GM21825 (cell line): ENCODE data around the gene MALRD1.

Experiments used
- ATAC-seq: cut with Tn5 transposase; IDR thresholded peaks from one replicate; pipeline ENCODE4 v1.9.1; 2021; ENCODE audit warnings: mild to moderate bottlenecking, moderate library complexity; ENCODE audit not compliant: unreplicated experiment

Gene MALRD1

GRCh38 chr10:19628767-19629560 lies 580.4 kb downstream of the MALRD1 start:
- ATAC-seq = no peak

DNA sequence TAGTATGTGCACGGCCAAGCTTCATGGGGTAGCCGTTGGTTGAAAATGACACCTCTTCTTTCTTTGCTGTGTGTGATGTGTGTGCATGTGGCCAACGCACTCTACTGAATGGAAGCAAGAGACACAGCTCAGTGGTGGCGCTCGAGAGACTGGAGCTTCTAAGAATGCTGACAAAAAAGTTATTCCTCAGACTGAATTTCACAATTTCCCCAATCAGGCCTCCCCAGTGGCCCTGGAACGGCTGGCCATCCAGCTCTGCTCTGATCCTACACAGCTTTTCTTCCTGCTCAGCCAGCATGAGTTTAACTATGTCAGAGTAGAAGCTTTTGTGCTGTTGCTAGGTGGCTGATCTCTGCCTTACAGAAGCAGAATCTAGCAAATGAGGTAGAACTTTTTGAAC lies 581.0 kb downstream of the MALRD1 start:
- no peak for ATAC-seq

GRCh38 chr10:19634163-19634562 lies 585.6 kb downstream of the MALRD1 start:
- no peak for ATAC-seq

DNA sequence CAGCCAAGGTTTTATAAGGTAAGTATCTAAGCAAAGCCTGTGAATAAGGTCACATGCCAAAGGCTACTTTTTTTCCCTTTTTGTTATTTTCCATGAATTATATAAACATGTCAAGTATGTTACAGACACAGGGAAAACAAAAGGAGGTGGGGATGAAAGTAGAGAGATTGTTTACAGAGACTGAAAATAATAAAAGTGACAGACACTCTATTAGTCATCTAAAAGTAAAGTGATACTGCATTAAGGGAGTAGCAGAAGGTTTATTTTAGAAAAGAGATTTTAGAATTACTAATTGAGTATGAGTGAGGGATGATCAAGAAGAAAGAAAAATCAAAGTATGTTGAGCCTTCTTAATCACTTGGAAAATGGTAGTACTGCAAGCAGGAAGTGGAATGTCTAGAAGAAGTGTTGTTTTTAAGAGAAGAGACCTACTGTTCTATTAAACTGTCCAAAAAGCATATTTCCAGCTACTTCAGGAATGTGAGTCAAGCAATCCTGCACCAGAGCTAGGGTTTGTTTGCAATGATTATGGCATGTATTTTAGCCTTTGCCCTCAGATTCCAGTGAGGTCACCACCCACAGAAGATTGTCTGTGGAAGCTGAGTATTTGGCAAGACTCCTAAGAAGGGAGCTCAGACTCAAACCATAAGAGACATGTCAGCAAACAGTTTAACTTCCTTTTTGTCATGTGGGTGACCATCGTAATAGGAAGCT lies 589.7 kb downstream of the MALRD1 start:
- no peak for ATAC-seq

- ATAC-seq = no peak
Observed at GRCh38 chr10:19638896-19639233, 590.3 kb downstream of the MALRD1 start.

- ATAC-seq = no peak
Observed at GRCh38 chr10:19640566-19641263, 592.1 kb downstream of the MALRD1 start.

- ATAC-seq = no peak
Observed at GRCh38 chr10:19651549-19651948, 602.9 kb downstream of the MALRD1 start.

- no peak for ATAC-seq
Observed at GRCh38 chr10:19652750-19653149, 604.1 kb downstream of the MALRD1 start.

- ATAC-seq = no peak
Observed at GRCh38 chr10:19653931-19654330, 605.3 kb downstream of the MALRD1 start.

DNA sequence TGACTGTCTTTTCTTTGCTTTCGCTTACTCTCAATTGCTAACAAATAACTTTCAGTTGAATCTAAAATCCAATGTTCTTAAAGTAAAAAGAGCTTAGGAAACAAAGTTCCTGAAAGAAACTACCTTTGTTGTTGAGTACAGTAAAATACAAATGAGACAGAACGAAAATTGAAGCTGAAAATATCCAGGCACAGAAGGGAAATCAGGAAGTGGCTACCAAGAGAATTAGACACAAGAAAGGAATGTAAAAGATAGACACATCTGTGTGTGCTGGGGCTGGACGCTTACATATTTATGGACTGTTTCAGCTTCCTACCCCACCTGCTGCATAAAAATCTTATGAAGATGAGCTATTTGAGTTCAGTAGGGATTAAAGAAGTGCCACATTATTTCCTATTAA lies 606.0 kb downstream of the MALRD1 start:
- ATAC-seq = no peak

- no peak for ATAC-seq
Observed at GRCh38 chr10:19656420-19657042, 607.9 kb downstream of the MALRD1 start.

DNA sequence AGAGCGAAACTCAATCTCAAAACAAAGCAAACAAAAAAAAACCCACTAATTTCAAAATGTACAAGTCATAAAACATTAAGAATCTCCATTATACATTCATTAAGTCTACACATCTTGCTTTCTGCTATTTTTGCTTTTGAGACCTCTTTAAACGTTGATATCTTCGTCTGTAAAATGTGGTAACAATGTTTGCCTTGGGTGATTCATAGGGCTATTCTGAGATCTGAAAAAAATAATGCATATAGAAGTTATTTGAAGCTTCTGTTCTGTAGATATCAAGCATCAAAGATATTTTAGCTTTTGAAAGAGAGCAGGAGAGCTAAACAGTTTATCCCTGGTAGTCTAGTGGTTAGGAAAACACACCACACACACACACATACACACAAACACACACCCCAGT lies 609.5 kb downstream of the MALRD1 start:
- ATAC-seq = no peak

- no peak for ATAC-seq
Observed at GRCh38 chr10:19658622-19659233, 610.1 kb downstream of the MALRD1 start.

DNA sequence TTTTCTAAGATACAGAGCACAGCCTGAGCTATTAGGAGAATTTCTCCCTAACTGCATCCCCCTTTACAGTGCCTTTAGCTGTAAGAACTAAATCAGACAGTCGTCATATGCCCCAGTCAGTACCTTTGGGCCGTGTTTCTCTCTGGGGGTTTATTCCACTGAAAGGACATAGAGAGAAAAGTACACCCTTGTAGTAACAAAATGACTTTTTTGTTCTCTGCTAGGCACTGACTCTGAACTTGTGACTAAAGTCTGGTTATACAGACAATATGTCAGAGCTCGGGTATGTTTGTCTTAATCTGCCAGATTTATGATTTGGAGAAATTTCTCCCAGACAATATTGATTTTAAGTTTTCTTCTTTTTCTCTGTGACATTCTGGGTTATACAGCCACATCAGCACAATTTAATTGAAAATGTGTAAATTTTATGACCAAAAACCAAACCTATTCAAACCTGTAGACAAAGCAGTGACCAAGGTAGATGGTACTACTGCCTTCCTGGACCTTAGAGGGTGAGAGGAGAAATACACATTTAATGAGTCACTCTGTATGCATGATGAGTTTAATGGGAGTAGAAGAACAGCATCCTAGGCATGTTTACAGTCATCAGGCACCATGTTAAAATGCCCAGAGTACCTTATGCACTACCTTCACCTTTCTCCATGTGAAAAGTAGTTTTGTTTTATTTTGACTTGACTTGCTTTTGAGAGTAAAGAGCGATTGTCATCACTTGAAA lies 611.5 kb downstream of the MALRD1 start:
- ATAC-seq = no peak

GRCh38 chr10:19663344-19663743 lies 614.7 kb downstream of the MALRD1 start:
- ATAC-seq = no peak

DNA sequence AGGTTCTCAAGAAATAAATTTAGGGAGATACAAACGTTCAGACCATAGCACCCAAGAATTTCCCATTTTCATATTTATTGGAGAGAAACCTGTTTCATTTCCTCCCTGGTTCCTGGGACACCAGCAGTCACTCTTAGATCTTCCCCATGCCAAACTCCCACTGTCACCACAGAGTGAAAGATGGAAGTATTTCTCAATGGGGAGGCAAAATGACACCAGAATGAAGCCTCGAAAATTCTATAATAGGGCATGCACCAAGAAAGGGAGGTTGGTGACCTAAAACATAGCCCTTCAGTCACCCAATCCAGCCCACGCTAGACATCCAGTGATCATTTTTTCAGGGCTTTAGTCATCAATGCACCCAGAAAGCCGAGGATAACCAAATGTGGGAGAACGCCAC lies 619.5 kb downstream of the MALRD1 start:
- no peak for ATAC-seq

GRCh38 chr10:19676063-19676462 lies 627.5 kb downstream of the MALRD1 start:
- no peak for ATAC-seq

- no peak for ATAC-seq
Observed at GRCh38 chr10:19683356-19683755, 634.8 kb downstream of the MALRD1 start.

GRCh38 chr10:19683960-19684359 lies 635.4 kb downstream of the MALRD1 start:
- ATAC-seq = no peak

DNA sequence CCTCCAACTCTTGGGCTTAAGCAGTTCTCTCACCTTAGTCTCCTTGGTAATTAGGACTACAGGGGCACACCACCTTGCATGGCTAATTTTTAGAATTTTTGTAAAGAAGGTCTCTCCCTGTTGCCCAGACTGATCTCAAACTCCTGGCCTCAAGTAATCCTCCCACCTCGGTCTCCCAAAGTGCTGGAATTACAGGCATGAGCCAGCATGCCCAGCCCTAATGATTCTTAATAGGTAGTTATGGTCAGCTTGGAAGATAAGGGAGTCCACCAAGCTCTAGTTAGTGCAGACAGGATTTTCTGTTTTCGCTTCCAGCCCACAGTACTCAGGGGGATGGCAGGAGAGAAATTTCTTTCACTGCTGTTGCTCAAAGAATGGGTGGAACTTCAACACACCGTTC lies 639.7 kb downstream of the MALRD1 start:
- no peak for ATAC-seq
